Renal cortex interstitium (tissue), 11 donors: ENCODE data around the gene TACC3. TPM values are rescaled to one million over a fixed set of nuclear protein-coding genes. Genes with fewer than 3 reads are reported as not detected.

ENCODE experiments used
- DNase-seq, 11 donors: peaks; one replicate each; pipeline ENCODE4 v3.0.0-alpha.2; 2013; ENCODE audit warnings: low read depth in 9 of 11, low spot score in 4 of 11; ENCODE audit errors: extremely low read depth in 1 of 11
- polyA plus RNA-seq, 3 donors: library from polyadenylated mRNA; unstranded; fragments of 120-200 nt; gene quantifications; one replicate each; pipeline ENCODE4 v1.2.1, GENCODE V29; 2013; ENCODE audit not compliant: insufficient read length in 3 of 3

TACC3 gene
- polyA plus RNA-seq, 3 donors, result 40.0 to 56.0 (median 50.8) TPM

- DNase-seq, result no peak
Measured at GRCh38 chr4:1717129-1718094, 3.9 kb upstream of the TACC3 start.

GRCh38 chr4:1718095-1718850 is 3.0 kb upstream of the TACC3 start:
- DNase-seq, result no peak

DNA sequence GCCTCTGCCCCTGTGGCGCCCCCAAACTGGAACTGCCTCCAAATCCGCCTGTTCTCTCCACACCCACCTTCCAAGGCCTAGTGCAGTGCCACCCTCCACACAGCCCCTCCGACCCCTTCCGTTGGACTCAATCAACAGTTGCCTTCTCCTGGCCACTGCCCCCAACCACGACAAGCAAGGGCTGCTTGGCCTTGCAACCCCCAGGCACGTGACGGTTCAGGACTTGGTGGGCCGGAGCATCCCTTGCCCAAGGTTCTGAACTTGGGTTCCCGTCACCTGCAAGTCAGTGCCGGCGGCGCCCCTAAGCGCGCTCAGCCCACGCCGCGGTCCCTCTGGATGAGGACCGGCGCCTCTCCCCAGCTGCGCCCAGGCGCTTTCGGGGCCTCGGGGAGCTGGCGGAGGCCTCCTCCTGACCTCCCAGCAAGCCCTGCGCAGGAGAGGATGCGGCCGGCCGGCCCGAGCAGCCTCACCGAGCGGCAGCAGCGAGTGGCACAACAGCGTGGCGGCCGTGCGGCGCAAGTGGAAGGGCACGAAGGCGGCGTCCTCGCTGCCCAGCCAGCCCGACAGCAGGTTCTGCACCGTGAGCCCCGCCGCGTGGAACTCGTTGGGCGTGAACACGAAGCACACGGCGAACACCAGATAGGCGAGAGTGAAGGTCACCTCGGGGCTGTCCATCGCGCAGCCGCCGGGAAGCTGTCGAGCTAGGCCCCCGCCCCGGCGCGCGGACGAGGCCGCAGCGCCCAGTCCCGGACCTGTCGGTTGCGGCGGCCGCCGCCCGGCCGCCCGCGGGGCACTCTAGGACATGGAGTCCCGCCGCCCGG is 948 bp upstream of the TACC3 start:
- DNase-seq, result no peak

DNA sequence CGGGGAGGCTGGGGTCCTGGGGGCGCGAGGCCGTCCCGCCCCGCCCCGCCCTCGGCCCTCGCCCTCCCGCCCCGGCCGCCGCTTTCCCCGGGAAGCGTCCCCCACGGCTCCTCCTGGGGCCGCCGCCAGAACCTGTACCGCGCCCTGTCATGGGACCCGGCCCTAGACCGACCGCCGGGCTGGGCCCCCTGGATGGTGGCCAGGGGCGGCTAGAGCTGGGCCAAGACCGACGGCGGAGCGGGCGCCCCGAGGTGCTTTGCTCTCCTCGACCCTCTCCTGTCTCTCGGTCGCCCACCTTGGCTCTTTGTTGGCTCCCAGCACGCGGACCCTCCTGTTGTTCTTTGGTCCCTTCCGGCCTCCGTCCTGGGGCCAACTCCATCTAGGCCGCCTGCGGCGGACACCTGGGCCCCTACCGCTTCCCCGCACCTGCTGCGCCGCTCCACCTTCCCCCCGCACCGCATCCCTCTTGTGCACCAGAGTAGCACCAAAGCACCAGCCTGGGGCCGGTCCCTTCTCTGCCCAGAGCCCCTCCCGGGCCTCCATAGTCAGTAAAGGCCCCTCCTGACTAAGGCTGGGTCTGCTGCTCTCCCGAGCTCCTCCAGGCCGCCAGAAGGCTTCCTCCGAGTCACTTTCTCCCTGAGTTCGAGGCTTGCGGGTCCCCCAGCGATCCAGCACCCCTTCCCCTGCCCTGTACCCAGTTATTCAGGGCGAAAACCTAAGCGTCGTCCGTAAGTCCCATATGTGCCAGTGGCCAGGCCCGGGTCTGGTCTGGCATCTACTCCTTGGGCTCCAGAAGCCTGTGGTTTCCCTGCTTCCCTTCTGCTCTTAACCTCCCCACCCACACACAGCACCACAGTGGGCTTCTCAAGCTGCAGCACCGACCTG is 587 bp downstream of the TACC3 start:
- no peak for DNase-seq

DNA sequence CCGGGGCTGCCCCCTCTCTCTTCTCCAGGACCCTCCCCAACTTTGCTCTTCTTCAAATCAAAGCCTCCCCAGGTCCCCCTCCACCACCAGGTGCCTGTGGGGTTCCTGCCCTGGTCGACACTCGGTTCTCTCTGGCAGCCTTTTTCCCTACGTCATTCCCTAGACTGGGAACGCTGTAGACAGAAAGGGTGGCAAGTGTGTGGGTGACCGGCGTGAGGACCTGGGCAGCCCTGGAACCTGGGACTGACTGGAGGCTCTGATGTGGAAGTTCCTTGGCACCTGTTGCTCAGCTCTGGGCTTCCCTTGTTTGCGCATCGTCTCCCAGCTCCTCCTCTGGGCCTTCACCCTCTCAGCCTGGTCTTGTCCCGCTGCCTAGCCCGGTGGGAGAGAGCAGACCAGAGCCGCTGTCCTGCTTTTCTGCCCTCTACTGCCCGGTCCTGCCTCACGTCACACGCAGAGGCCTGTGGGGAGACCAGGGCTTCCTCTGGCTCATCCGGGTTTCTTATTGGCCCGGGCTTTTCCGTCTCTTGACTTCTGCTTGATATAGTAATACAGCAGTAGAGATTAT is 1.3 kb downstream of the TACC3 start:
- DNase-seq, result no peak

DNA sequence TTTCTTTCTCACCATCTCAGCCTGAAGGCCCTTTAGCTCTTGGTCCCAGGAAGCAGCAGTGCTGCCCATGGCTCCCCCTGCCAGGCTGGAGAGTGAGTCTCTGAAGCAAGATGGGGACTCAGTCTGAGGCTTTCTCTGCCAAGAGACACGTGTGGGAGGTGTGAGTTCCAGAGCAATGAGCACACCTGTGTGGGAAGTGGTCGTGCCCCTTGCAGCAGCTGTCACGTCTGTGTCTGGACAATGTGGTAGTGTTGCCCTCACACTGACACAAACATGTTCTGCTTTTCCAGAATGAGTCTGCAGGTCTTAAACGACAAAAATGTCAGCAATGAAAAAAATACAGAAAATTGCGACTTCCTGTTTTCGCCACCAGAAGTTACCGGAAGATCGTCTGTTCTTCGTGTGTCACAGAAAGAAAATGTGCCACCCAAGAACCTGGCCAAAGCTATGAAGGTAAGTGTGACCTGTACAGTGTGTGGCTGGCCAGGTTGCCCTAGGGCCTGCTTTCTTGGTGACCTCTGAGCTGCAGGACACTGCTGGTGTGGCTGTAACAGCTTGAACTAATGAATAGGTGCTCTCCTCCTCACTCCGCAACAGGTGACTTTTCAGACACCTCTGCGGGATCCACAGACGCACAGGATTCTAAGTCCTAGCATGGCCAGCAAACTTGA is 1.9 kb downstream of the TACC3 start:
- DNase-seq, result no peak

DNA sequence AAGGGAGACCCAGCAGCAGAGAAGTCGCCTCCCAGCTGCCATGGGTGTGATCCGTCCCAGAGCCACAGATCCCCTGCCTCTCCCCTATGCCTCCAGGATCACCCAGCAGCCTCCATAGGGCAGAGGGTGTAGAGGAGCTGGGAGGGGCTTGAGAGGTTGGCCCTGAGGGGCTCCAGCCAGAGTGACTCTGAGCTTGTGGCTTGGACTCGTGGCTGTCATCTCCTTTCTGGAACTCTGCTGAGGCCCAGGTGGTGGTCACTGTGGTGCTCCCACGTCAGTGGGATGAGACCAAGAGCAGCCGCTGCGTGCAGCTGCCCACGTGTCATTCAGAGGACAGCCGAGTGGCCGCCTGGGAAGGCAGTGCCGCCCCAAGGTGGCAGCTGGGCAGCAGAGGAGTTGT is 4.2 kb downstream of the TACC3 start:
- DNase-seq, result no peak

DNA sequence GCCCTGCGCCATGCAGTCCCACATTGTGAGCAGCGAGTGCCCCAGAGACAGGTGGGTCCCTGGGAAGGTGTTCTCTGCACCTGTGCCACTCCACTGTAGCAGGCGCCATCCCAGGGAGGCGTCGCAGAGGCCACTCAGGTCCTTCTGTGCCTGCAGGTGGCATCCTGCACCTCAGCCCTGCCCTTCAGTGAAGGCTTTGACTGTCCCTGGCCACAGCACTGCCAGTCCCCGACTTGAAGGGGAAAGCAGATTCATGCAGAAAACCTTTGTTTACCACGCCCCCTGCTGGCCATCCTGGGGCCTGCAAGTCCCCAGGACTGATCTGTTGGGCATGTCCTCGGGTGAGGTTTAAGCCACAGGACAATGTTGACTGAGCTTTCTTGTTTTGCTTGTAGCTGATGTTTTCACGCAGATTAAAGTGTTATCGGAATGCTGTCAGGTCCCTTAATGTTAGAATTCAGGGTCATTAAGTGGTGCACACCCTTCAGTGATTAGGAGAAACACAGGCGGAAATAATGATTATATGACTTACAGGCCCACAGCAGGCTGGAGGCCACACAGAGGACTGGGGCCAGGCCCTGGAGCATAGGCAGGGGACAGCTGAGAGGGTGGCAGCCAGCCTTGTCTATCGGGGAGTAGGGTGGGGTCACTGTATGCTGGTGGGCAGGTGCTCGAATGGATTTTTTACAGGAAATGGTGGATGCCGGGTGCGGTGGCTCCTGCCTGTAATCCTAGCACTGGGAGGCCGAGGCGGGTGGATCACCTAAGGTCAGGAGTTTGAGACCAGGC is 5.0 kb downstream of the TACC3 start:
- DNase-seq, result peak in 9 of 11 donors; percentile 72 to 86 (median 79)

GRCh38 chr4:1727117-1728031 is 6.1 kb downstream of the TACC3 start:
- no peak for DNase-seq

DNA sequence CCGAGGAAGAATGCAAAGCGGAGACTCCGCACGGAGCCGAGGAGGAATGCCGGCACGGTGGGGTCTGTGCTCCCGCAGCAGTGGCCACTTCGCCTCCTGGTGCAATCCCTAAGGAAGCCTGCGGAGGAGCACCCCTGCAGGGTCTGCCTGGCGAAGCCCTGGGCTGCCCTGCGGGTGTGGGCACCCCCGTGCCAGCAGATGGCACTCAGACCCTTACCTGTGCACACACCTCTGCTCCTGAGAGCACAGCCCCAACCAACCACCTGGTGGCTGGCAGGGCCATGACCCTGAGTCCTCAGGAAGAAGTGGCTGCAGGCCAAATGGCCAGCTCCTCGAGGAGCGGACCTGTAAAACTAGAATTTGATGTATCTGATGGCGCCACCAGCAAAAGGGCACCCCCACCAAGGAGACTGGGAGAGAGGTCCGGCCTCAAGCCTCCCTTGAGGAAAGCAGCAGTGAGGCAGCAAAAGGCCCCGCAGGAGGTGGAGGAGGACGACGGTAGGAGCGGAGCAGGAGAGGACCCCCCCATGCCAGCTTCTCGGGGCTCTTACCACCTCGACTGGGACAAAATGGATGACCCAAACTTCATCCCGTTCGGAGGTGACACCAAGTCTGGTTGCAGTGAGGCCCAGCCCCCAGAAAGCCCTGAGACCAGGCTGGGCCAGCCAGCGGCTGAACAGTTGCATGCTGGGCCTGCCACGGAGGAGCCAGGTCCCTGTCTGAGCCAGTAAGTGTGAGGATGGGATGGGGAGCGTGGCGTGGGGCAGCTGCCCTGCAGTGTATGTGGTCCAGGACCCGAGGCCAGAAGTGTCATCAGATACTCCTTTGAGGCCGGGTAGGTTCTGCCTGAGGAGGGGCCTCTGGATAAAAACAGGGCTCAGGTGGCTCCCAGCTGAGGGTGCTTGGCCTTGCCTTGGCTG is 7.0 kb downstream of the TACC3 start:
- DNase-seq, result no peak

GRCh38 chr4:1730532-1731135 is 9.3 kb downstream of the TACC3 start:
- DNase-seq, result no peak

DNA sequence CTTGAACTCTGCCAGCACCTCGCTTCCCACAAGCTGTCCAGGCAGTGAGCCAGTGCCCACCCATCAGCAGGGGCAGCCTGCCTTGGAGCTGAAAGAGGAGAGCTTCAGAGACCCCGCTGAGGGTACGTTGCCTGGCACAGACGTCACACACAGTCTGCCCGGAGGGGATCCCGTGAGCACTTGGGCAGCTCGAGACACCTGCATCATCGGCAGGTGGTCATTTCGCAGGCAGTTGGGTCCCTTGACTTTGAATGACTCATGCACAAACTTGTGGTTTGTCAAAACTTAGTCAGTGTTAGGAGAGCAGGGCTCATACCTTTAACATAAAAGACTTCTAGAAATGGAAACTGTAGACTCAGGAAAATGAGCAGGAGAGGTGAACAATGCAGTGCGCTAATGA is 9.9 kb downstream of the TACC3 start:
- no peak for DNase-seq

GRCh38 chr4:1732911-1733310 is 11.6 kb downstream of the TACC3 start:
- DNase-seq, result no peak

DNA sequence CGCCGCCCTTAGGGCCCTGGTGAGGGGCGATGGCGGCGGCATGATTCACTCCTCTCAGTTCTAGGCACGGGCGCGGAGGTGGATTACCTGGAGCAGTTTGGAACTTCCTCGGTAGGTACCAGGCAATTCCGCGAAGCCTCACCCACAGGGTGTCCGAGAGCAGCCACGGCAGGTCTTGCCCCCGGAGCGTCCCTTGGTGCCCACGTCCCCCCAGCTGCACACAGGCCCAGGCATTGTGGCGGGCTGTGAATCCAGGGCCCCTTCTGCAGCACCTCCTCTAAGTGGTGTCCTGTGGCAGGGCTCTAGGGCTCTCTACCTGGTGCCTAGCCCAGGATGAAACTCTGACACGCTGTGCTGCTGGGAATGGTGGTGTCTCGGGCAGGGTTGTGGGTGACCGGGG is 13.9 kb downstream of the TACC3 start:
- DNase-seq, result no peak
